Astrocyte of the spinal cord (primary cell): ENCODE measurements around the gene TMEFF2.
"Not testable (repeated sequence)": the region's sequence is repeated elsewhere in the genome, so short reads cannot be mapped to it uniquely, and the experiment has no call there.

Experiments
- DNase-seq: peaks from one replicate; pipeline ENCODE4 v3.0.0; 2011; ENCODE audit warnings: low read depth, low spot score
- H3K4me3 ChIP-seq: 2 replicates; pipeline ENCODE4 v1.5.1; 2011; ENCODE audit warnings: low read depth, mild to moderate bottlenecking, low read length, moderate library complexity
- in situ Hi-C: cut with HindIII; loops from 2 replicates; pipeline ENCODE4 v1.10.0; 2017; ENCODE audit warnings: low sequenced_read_pairs
- TF ChIP-seq, protein P1 (sequence below): IDR thresholded peaks from 2 replicates; pipeline ENCODE4 v1.5.1; 2012; ENCODE audit warnings: low read depth, mild to moderate bottlenecking, low read length, inconsistent platforms

The TMEFF2 gene

DNA sequence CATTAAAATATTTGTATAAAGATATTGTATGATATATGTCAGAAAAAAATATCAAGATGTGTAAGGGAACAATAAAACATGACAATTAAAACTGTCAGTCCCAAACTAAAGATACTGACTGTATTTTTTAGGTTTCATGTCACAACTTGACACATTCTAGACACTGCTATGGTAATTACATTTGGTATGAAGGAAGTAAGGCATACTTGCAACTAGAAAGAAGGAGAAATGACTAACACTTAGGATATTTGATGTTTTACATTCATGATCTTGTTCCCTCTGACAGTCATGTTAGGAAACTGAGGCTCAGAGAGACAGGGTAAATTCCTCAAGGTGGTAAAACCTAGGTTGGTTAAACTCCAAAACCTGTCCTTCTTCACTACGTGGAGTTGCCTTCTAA, 68.3 kb downstream of the TMEFF2 start:
- no peak for DNase-seq
- TF ChIP-seq, protein P1, sequence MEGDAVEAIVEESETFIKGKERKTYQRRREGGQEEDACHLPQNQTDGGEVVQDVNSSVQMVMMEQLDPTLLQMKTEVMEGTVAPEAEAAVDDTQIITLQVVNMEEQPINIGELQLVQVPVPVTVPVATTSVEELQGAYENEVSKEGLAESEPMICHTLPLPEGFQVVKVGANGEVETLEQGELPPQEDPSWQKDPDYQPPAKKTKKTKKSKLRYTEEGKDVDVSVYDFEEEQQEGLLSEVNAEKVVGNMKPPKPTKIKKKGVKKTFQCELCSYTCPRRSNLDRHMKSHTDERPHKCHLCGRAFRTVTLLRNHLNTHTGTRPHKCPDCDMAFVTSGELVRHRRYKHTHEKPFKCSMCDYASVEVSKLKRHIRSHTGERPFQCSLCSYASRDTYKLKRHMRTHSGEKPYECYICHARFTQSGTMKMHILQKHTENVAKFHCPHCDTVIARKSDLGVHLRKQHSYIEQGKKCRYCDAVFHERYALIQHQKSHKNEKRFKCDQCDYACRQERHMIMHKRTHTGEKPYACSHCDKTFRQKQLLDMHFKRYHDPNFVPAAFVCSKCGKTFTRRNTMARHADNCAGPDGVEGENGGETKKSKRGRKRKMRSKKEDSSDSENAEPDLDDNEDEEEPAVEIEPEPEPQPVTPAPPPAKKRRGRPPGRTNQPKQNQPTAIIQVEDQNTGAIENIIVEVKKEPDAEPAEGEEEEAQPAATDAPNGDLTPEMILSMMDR: no peak
- no peak overlapping the region for H3K4me3 ChIP-seq
- in situ Hi-C loops: no loop called here

DNA sequence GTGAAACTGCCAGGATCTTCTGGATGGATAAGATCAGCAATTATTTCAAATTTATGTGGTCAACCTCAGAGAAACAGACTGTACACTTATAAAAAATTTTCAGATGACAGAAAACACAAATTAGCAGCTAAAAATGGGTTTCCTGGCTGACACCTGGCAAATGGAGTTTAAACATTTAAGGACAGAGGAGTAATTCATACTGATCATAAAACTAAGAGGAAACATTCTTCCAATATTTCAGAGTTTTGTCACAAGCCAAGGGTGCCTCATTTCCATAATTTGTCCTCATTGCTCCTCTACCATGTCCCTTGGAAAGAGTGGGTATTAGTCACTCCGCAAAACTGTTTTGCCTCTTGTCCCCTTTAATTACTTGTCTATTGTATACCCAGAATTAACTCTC, 70.2 kb downstream of the TMEFF2 start:
- H3K4me3 ChIP-seq: no peak overlapping the region
- DNase-seq: peak; percentile 41
- in situ Hi-C loops: no loop called here
- TF ChIP-seq, protein P1: no peak

GRCh38 chr2:192123847-192124246, 70.9 kb downstream of the TMEFF2 start:
- in situ Hi-C loops: no loop called here
- DNase-seq: no peak
- no peak overlapping the region for H3K4me3 ChIP-seq
- TF ChIP-seq, protein P1: no peak

- TF ChIP-seq, protein P1: no peak
- in situ Hi-C loops: no loop called here
- DNase-seq: no peak
- H3K4me3 ChIP-seq: no peak overlapping the region
Observed at GRCh38 chr2:192122946-192123345, 71.8 kb downstream of the TMEFF2 start.

GRCh38 chr2:192122141-192122540, 72.6 kb downstream of the TMEFF2 start:
- DNase-seq: no peak
- TF ChIP-seq, protein P1: no peak
- no peak overlapping the region for H3K4me3 ChIP-seq
- in situ Hi-C loops: no loop called here

GRCh38 chr2:192119536-192119935, 75.2 kb downstream of the TMEFF2 start:
- TF ChIP-seq, protein P1: no peak
- no peak overlapping the region for H3K4me3 ChIP-seq
- in situ Hi-C loops: no loop called here
- no peak for DNase-seq

GRCh38 chr2:192117705-192118104, 77.0 kb downstream of the TMEFF2 start:
- no peak overlapping the region for H3K4me3 ChIP-seq
- in situ Hi-C loops: no loop called here
- TF ChIP-seq, protein P1: no peak
- no peak for DNase-seq

- in situ Hi-C loops, H3K4me3 ChIP-seq, DNase-seq: not testable (repeated sequence)
Observed at GRCh38 chr2:192111536-192111935, 83.2 kb downstream of the TMEFF2 start.
